H9 (cell line): ENCODE measurements around the gene MXRA7. TPM values are rescaled to one million over a fixed set of nuclear protein-coding genes. Genes with fewer than 3 reads are reported as not detected.

Experiments
- DNase-seq: peaks from one replicate; pipeline ENCODE4 v3.0.0-alpha.2; 2017
- H2AFZ ChIP-seq: one replicate; pipeline ENCODE4 v1.6.1; 2013; ENCODE audit warnings: mild to moderate bottlenecking, low read length, control low read depth, moderate library complexity
- H2AK5ac ChIP-seq: 2 replicates; pipeline ENCODE4 v1.6.1; 2013; ENCODE audit warnings: low read length, control low read depth, mixed read lengths; ENCODE audit not compliant: insufficient read length
- H2BK120ac ChIP-seq: one replicate; pipeline ENCODE4 v1.6.1; 2013; ENCODE audit warnings: low read depth, mild to moderate bottlenecking, low read length, control low read depth, inconsistent platforms; ENCODE audit not compliant: poor library complexity, severe bottlenecking
- H2BK12ac ChIP-seq: 2 replicates; pipeline ENCODE4 v1.6.1; 2013; ENCODE audit warnings: low read length, control low read depth, mixed read lengths, low read depth; ENCODE audit not compliant: insufficient read length
- H2BK15ac ChIP-seq: 2 replicates; pipeline ENCODE4 v1.6.1; 2013; ENCODE audit warnings: low read depth, low read length, control low read depth
- H2BK20ac ChIP-seq: one replicate; pipeline ENCODE4 v1.6.1; 2013; ENCODE audit warnings: low read depth, mild to moderate bottlenecking, low read length, control low read depth, inconsistent platforms; ENCODE audit not compliant: poor library complexity, severe bottlenecking
- H2BK5ac ChIP-seq: 2 replicates; pipeline ENCODE4 v1.6.1; 2013; ENCODE audit warnings: low read length, control low read depth, mixed read lengths; ENCODE audit not compliant: insufficient read length
- H3K14ac ChIP-seq: 2 replicates; pipeline ENCODE4 v1.6.1; 2013; ENCODE audit warnings: low read length, control low read depth; ENCODE audit not compliant: insufficient read depth
- H3K18ac ChIP-seq: 2 replicates; pipeline ENCODE4 v1.6.1; 2013; ENCODE audit warnings: low read depth, mild to moderate bottlenecking, mixed read lengths, low read length, control low read depth; ENCODE audit not compliant: insufficient read length
- H3K23ac ChIP-seq: 2 replicates; pipeline ENCODE4 v1.6.1; 2013; ENCODE audit warnings: low read length, control low read depth, mixed read lengths, low read depth; ENCODE audit not compliant: insufficient read length
- H3K23me2 ChIP-seq: 2 replicates; pipeline ENCODE4 v1.6.1; 2013; ENCODE audit warnings: low read depth, mild to moderate bottlenecking, mixed read lengths, low read length, control low read depth; ENCODE audit not compliant: insufficient read length, poor library complexity, severe bottlenecking
- H3K27ac ChIP-seq: 2 replicates; pipeline ENCODE4 v1.5.1; 2013; ENCODE audit warnings: low read length, control low read depth, mixed read lengths, low read depth; ENCODE audit not compliant: insufficient read length
- H3K27me3 ChIP-seq: 2 replicates; pipeline ENCODE4 v1.6.1; 2013; ENCODE audit warnings: low read length, control low read depth, inconsistent platforms; ENCODE audit not compliant: insufficient read depth
- H3K4ac ChIP-seq: 2 replicates; pipeline ENCODE4 v1.6.1; 2013; ENCODE audit warnings: low read depth, mild to moderate bottlenecking, control low read depth, inconsistent platforms, low read length, moderate library complexity
- H3K4me1 ChIP-seq: 2 replicates; pipeline ENCODE4 v1.6.1; 2013; ENCODE audit warnings: low read length, control low read depth, inconsistent platforms; ENCODE audit not compliant: insufficient read depth
- H3K4me2 ChIP-seq: 2 replicates; pipeline ENCODE4 v1.6.1; 2013; ENCODE audit warnings: low read length, control low read depth, mixed read lengths; ENCODE audit not compliant: insufficient read length, insufficient read depth
- H3K56ac ChIP-seq: 2 replicates; pipeline ENCODE4 v1.6.1; 2013; ENCODE audit warnings: low read depth, mild to moderate bottlenecking, mixed read lengths, low read length, control low read depth; ENCODE audit not compliant: insufficient read length
- H3K79me1 ChIP-seq: 2 replicates; pipeline ENCODE4 v1.6.1; 2013; ENCODE audit warnings: low read depth, mild to moderate bottlenecking, moderate library complexity, low read length, control low read depth, inconsistent platforms; ENCODE audit not compliant: insufficient read depth, poor library complexity, severe bottlenecking
- H3K79me2 ChIP-seq: 2 replicates; pipeline ENCODE4 v1.6.1; 2013; ENCODE audit warnings: low read length, control low read depth, inconsistent platforms; ENCODE audit not compliant: insufficient read depth
- H3K9ac ChIP-seq: 2 replicates; pipeline ENCODE4 v1.6.1; 2013; ENCODE audit warnings: low read length, control low read depth, mixed read lengths; ENCODE audit not compliant: insufficient read length; ENCODE audit errors: extremely low read depth
- H3K9me3 ChIP-seq: one replicate; pipeline ENCODE4 v1.6.1; 2013; ENCODE audit warnings: low read depth, low read length, inconsistent platforms; ENCODE audit not compliant: control insufficient read depth
- H3T11ph ChIP-seq: one replicate; pipeline ENCODE4 v1.6.1; 2013; ENCODE audit warnings: mild to moderate bottlenecking, low read length, control low read depth, inconsistent platforms
- H4K20me1 ChIP-seq: one replicate; pipeline ENCODE4 v1.6.1; 2013; ENCODE audit not compliant: control insufficient read depth, insufficient read length, insufficient read depth
- H4K5ac ChIP-seq: 2 replicates; pipeline ENCODE4 v1.6.1; 2013; ENCODE audit warnings: low read depth, mild to moderate bottlenecking, mixed read lengths, low read length, control low read depth; ENCODE audit not compliant: insufficient read length
- H4K8ac ChIP-seq: replicated peaks from 2 replicates; pipeline ENCODE4 v1.6.1; 2013; ENCODE audit warnings: low read length, control low read depth, mixed read lengths, low read depth; ENCODE audit not compliant: insufficient read length
- H4K91ac ChIP-seq: 2 replicates; pipeline ENCODE4 v1.6.1; 2013; ENCODE audit warnings: low read depth, mild to moderate bottlenecking, moderate library complexity, mixed read lengths, low read length, control low read depth; ENCODE audit not compliant: insufficient read length
- H3K27ac Mint-ChIP-seq, 3 experiments: 2 replicates in 2 of 3; 3 replicates in 1 of 3; pipeline ENCODE4 v1.8.0; 2020 to 2021; ENCODE audit warnings: mixed read lengths in 3 of 3, mild to moderate bottlenecking in 1 of 3, moderate library complexity in 1 of 3
- H3K27me3 Mint-ChIP-seq: 2 replicates; pipeline ENCODE4 v1.8.0; 2021; ENCODE audit warnings: low read depth, mild to moderate bottlenecking, moderate library complexity, mixed read lengths
- H3K36me3 Mint-ChIP-seq, 3 experiments: 2 replicates in 2 of 3; 3 replicates in 1 of 3; pipeline ENCODE4 v1.8.0; 2020 to 2021; ENCODE audit warnings: low read depth in 3 of 3, mixed read lengths in 3 of 3; ENCODE audit not compliant: insufficient read depth in 1 of 3
- H3K4me1 Mint-ChIP-seq, 2 experiments: 2 replicates each; pipeline ENCODE4 v1.8.0; 2020; ENCODE audit warnings: mixed read lengths in 2 of 2
- H3K4me3 Mint-ChIP-seq, 2 experiments: 2 replicates in 1 of 2; 3 replicates in 1 of 2; pipeline ENCODE4 v1.8.0; 2020 to 2021; ENCODE audit warnings: mild to moderate bottlenecking in 2 of 2, mixed read lengths in 2 of 2, moderate library complexity in 1 of 2
- H3K9me3 Mint-ChIP-seq, 2 experiments: 2 replicates in 1 of 2; 3 replicates in 1 of 2; pipeline ENCODE4 v1.8.0; 2020; ENCODE audit warnings: mild to moderate bottlenecking in 2 of 2, mixed read lengths in 2 of 2, moderate library complexity in 1 of 2
- WGBS: extraction: QIAGEN DNeasy Blood & Tissue Kit; methylation state at CpG from one replicate; pipeline ENCODE4 v1.1.7; 2013; ENCODE audit warnings: missing lambda C conversion rate, low lambda C conversion rate, mixed read lengths; ENCODE audit not compliant: insufficient read length; ENCODE audit errors: extremely low coverage; 5-methylcytosine and 5-hydroxymethylcytosine counted together
- total RNA-seq: library from RNA; stranded (reverse); gene quantifications from 2 replicates; pipeline ENCODE4 v1.2.1, GENCODE V29; 2021
- TF ChIP-seq, protein P1 (sequence below): fragments of 200-600 bp; sonication (generic); conservative IDR thresholded peaks from 3 replicates; pipeline ENCODE4 v1.8.0; 2021; ENCODE audit warnings: antibody characterized with exemption, mild to moderate bottlenecking

The MXRA7 gene
- total RNA-seq, 1 experiment from 2014 or later, result 28.2 TPM

- H3K18ac ChIP-seq, result no peak overlapping the region
- no peaks in the 10 kb centered on the region for H3K23me2 ChIP-seq
- H3K4me2 ChIP-seq, result no peak overlapping the region
- H2BK20ac ChIP-seq, result no peak overlapping the region
- H2BK12ac ChIP-seq, result no peak overlapping the region
- no peaks in the 10 kb centered on the region; the same call in 1 of the 2 replicates for H3K27me3 ChIP-seq
- no peak overlapping the region for H3K9ac ChIP-seq
- no peak overlapping the region for H2BK15ac ChIP-seq
- H3K14ac ChIP-seq, result no peak overlapping the region
- no peak overlapping the region for H3T11ph ChIP-seq
- WGBS, result no CpG with 5 or more reads among the region's 4 CpGs
- no peak overlapping the region for H3K56ac ChIP-seq
- no peaks in the 10 kb centered on the region for H3K79me1 ChIP-seq
- Mint-ChIP-seq H3K4me1 (peaks cover 44 to 51% of the 10 kb centered on the region in 2 experiments), H3K36me3 (no peaks in the 10 kb centered on the region; a peak in 1 of 7 replicates), H3K27ac (no peak overlapping the region), H3K4me3 (no peak overlapping the region), H3K9me3 (no peaks in the 10 kb centered on the region), H3K27me3 (peaks cover 15% of the 10 kb centered on the region)
- H2BK5ac ChIP-seq, result no peak overlapping the region
- H4K8ac ChIP-seq, result no peak overlapping the region
- no peak overlapping the region for H3K4ac ChIP-seq
- H3K9me3 ChIP-seq, result no peaks in the 10 kb centered on the region
- H2AK5ac ChIP-seq, result no peak overlapping the region
- no peaks in the 10 kb centered on the region for H3K79me2 ChIP-seq
- no peak overlapping the region for H4K91ac ChIP-seq
- TF ChIP-seq, protein P1, sequence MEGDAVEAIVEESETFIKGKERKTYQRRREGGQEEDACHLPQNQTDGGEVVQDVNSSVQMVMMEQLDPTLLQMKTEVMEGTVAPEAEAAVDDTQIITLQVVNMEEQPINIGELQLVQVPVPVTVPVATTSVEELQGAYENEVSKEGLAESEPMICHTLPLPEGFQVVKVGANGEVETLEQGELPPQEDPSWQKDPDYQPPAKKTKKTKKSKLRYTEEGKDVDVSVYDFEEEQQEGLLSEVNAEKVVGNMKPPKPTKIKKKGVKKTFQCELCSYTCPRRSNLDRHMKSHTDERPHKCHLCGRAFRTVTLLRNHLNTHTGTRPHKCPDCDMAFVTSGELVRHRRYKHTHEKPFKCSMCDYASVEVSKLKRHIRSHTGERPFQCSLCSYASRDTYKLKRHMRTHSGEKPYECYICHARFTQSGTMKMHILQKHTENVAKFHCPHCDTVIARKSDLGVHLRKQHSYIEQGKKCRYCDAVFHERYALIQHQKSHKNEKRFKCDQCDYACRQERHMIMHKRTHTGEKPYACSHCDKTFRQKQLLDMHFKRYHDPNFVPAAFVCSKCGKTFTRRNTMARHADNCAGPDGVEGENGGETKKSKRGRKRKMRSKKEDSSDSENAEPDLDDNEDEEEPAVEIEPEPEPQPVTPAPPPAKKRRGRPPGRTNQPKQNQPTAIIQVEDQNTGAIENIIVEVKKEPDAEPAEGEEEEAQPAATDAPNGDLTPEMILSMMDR, result no peak
- no peak for DNase-seq
- peaks cover 8% of the 10 kb centered on the region; the same call in 1 of the 2 replicates for H3K4me1 ChIP-seq
- H4K5ac ChIP-seq, result no peak overlapping the region
- no peaks in the 10 kb centered on the region for H4K20me1 ChIP-seq
- no peak overlapping the region for H3K27ac ChIP-seq
- no peak overlapping the region for H3K23ac ChIP-seq
- H2AFZ ChIP-seq, result no peak overlapping the region
- H2BK120ac ChIP-seq, result no peak overlapping the region
Measured at GRCh38 chr17:76704805-76705204, 6.0 kb downstream of the MXRA7 start.
